ENCODE results near the gene FGR.
"Not testable (repeated sequence)": the region's sequence is repeated elsewhere in the genome, so short reads cannot be mapped to it uniquely, and the experiment has no call there.

The FGR gene

DNA sequence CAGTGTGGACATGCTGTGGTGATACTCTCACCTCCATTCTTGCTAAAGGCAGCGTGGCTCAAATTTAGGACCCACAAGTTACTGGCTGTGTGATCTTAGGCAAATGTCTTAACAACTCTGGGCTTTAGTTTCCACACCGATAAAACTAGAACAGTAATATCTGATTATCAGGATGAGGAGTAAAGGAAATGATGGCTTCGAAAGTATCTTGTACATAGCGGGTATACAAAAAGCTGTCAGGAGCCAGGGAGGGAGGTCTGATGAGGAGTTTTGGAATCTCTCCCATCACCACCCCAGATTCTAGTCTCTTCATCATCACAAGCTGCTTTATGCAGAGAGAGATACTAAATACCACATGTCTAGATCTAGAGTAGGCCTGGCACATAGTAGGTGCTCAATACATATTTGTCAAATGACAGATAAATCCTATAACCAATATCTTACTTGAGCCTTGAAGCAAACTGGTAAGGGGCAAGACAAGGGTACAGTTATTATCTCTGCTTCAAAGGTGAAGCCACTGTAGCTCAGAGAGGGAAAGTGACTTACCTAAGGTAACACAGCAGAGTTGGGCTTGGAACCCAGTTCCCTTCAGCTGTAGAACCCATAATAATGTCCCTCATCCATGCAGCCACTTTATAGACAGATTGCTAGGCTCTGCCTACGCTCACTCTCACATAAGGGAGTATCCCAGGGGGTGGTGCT is 9.5 kb upstream of the FGR start:
- H3K4me3 ChIP-seq (ENCODE audit: low read depth, low read length) = no peak overlapping the region
- TF ChIP-seq, protein P1, sequence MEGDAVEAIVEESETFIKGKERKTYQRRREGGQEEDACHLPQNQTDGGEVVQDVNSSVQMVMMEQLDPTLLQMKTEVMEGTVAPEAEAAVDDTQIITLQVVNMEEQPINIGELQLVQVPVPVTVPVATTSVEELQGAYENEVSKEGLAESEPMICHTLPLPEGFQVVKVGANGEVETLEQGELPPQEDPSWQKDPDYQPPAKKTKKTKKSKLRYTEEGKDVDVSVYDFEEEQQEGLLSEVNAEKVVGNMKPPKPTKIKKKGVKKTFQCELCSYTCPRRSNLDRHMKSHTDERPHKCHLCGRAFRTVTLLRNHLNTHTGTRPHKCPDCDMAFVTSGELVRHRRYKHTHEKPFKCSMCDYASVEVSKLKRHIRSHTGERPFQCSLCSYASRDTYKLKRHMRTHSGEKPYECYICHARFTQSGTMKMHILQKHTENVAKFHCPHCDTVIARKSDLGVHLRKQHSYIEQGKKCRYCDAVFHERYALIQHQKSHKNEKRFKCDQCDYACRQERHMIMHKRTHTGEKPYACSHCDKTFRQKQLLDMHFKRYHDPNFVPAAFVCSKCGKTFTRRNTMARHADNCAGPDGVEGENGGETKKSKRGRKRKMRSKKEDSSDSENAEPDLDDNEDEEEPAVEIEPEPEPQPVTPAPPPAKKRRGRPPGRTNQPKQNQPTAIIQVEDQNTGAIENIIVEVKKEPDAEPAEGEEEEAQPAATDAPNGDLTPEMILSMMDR (IDR thresholded peaks at IDR 0.05; ENCODE audit: insufficient read depth, low read depth, low read length, missing control alignments) = no peak
- DNase-seq (ENCODE audit: low read depth) = no peak

DNA sequence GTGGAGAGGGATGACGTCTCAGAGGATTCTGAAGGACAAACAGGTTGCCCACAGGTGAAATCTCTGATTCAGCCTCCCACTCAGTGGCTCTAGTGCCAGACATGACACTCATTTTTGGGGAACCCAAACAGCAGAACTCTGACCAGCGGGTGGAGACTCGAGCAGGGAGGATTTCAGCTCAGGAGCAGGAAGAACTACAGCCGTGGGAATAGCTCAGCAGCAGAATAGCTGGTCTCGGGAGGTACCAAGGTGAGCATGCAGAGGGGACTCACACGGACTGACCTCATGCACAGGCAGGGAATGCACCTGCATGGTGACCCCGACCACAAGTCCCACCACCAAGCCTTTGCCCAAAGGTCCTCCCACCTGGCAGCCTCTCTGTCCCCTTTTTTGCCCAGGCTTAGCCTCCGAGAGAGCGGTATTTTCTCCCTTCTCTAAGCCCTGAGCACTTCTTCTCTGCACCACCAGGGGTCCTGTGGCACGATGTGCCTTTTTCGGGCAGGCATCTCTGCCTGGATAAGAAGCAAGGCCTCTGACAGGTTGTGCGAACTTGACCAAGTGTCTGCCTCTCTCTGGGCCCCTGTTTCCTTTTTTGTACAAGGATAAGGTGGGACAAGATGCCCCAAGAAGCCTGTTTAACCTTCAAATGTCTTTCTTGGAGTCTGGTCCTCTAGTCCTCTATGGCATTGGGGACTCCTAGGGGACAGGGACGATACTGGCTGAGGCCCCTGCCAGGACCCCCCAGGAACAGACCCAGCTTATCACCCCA is 8.8 kb upstream of the FGR start:
- TF ChIP-seq, protein P1 (IDR thresholded peaks at IDR 0.05; ENCODE audit: insufficient read depth, low read depth, low read length, missing control alignments) = peak; percentile 85
- DNase-seq (ENCODE audit: low read depth) = peak; percentile 87
- no peak overlapping the region for H3K4me3 ChIP-seq (ENCODE audit: low read depth, low read length)

DNA sequence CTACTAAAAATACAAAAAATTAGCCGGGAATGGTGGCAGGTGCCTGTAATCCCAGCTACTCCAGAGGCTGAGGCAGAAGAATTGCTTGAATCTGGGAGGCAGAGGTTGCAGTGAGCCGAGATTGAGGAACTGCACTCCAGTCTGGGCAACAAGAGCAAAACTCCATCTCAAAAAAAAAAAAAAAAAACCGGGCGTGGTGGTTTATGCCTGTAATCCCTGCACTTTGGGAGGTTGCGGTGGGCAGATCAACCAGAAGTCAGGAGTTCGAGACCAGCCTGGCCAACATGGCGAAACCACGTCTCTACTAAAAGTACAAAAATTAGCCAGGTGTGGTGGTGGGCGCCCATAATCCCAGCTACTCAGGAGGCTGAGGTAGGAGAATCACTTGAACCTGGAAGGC is 5.5 kb upstream of the FGR start:
- DNase-seq (ENCODE audit: low read depth); H3K4me3 ChIP-seq (ENCODE audit: low read depth, low read length): not testable (repeated sequence)

DNA sequence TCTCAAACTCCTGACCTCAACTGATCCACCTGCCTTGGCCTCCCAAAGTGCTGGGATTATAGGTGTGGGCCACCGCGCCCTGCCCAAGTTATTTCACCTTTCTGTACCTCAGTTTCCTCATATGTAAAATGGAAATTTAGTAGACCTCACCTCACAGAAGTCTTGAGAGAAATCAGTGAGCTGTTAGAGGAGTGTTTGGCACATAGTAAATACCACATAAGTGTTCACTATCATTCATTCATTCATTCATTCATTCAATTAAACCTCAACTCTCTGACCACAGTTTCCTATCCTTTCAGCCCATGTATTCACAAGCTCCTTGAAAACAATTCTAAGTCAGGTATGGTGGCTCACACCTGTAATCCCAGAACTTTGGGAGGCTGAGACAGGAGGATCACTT is 3.8 kb upstream of the FGR start:
- TF ChIP-seq, protein P1 (IDR thresholded peaks at IDR 0.05; ENCODE audit: insufficient read depth, low read depth, low read length, missing control alignments) = no peak
- no peak for DNase-seq (ENCODE audit: low read depth)
- no peak overlapping the region for H3K4me3 ChIP-seq (ENCODE audit: low read depth, low read length)

DNA sequence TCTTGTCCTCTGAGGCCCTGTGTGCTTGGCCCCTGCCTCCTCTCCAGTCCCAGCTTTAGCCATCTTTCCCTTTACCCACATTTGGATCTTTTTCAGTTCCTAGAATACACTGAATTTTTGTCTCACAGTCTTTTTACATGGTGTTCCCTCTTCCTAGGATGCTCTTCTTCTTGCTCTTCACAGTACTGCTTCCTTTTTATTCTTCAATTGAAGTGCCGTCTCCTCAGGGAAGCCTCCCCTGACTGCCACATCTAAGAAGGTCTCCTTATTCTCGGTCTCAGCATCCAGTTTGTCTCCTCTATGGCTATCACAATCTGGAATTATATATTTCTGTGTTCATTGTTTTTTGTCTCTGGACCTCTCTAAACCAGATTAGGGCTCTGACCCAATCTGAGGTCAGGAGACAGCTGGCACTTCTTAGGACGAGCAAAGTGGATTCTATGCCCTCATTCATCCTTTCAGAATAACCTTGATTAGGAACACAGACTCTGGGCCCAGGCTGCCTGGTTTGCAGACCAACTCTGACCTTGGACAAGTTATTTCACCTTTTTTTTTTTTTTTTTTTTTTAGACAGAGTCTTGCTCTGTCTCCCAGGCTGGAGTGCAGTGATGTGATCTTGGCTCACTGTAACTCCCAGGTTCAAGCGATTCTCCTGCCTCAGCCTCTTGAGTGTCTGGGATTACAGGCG is 3.2 kb upstream of the FGR start:
- no peak for DNase-seq (ENCODE audit: low read depth)
- no peak overlapping the region for H3K4me3 ChIP-seq (ENCODE audit: low read depth, low read length)
- TF ChIP-seq, protein P1 (IDR thresholded peaks at IDR 0.05; ENCODE audit: insufficient read depth, low read depth, low read length, missing control alignments) = no peak

DNA sequence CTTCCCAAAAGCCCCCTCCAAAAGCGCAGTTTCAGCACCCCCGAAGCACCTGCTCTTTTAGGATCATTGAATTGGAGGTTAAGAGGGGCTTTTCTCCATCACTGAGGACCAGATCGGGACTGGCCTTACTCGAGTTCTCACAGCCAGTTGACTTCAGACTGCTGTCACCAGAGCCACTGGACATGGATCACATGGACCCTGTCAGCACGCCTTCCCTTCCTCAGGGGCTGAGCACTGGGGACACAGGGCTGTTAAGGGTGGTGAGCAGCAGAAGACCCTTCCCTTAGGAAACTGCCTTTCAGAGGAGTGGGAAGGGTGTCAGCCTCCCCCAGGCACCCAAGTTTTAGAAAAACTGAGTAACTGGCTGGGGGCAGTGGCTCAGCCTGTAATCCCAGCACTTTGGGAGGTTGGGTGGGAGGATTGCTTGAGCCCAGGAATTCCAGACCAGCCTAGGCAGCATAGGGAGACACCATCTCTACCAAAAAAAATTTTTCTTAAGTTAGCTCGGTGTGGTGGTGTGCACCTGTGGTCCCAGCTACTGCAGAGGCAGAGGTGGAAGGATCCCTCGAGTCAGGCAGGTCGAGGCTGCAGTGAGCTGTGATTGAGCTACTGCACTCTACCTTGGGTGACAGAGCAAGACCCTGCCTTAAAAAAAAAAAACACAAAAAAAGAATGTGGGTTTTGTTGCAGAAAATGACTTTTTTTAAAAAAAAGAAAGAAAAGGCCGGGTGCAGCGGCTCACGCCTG is 584 bp upstream of the FGR start:
- no peak for DNase-seq (ENCODE audit: low read depth)
- TF ChIP-seq, protein P1 (IDR thresholded peaks at IDR 0.05; ENCODE audit: insufficient read depth, low read depth, low read length, missing control alignments) = no peak

More for the DNA sequence above, 584 bp upstream of the FGR start:
- H3K4me3 ChIP-seq (ENCODE audit: low read depth, low read length) = no peak overlapping the region
